Measurements from ENCODE around the gene DNAJB4. TPM values are rescaled to one million over a fixed set of nuclear protein-coding genes. Genes with fewer than 3 reads are reported as not detected.
A peak's percentile ranks its signal among the peaks of the same experiment; 100 is the strongest.

Gene DNAJB4
- total RNA-seq, 4 donors from 2014 or later, result 38.0 to 70.9 (median 59.1) TPM

- Histone ChIP-seq H3K4me1 (no peaks in the 10 kb centered on the region), H3K9me3 (no peaks in the 10 kb centered on the region), H3K27me3 (no peaks in the 10 kb centered on the region), H3K36me3 (no peaks in the 10 kb centered on the region), H3K4me3 (no peak overlapping the region), H3K27ac (no peak overlapping the region)
- no peak for DNase-seq
- intact Hi-C loops (cut with DNase I; ENCODE audit: low total_unique reads), result no loop called here
- TF ChIP-seq POLR2A (IDR thresholded peaks at IDR 0.05) (no peak), CTCF (IDR thresholded peaks at IDR 0.05) (no peak)
Observed at GRCh38 chr1:77961392-77961791, 43.3 kb upstream of the DNAJB4 start.

GRCh38 chr1:77966291-77966690, 38.4 kb upstream of the DNAJB4 start:
- no peaks in the 10 kb centered on the region for H3K9me3 ChIP-seq
- H3K27me3 ChIP-seq, result no peaks in the 10 kb centered on the region
- H3K27ac ChIP-seq, result no peak overlapping the region
- no peak overlapping the region for H3K4me3 ChIP-seq
- H3K4me1 ChIP-seq, result peaks cover 0 to 5% of the 10 kb centered on the region in 2 donors
- DNase-seq, result no peak
- TF ChIP-seq CTCF (IDR thresholded peaks at IDR 0.05), result no peak
- no peak for TF ChIP-seq POLR2A (IDR thresholded peaks at IDR 0.05)
- no peaks in the 10 kb centered on the region for H3K36me3 ChIP-seq
- intact Hi-C loops (cut with DNase I; ENCODE audit: low total_unique reads), result no loop called here

DNA sequence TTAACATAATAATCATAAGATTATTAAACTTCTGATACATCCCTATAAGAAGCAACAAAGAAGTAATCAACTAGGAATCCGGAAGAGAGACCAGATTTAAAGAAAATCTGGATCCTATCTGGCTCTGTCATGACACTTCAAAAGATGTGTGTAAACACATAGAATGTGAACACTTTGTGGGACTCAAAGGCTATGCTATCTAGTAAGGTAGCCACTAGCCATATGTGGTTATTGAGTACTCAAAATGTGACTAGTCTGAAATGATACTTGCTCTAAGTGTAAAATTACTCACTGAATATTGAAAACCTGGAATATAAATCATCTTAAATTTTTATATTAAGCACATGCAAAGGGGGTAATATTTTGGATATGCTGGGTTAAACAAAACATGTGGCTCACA, 34.5 kb upstream of the DNAJB4 start:
- peaks cover 0 to 5% of the 10 kb centered on the region in 2 donors for H3K4me1 ChIP-seq

DNA sequence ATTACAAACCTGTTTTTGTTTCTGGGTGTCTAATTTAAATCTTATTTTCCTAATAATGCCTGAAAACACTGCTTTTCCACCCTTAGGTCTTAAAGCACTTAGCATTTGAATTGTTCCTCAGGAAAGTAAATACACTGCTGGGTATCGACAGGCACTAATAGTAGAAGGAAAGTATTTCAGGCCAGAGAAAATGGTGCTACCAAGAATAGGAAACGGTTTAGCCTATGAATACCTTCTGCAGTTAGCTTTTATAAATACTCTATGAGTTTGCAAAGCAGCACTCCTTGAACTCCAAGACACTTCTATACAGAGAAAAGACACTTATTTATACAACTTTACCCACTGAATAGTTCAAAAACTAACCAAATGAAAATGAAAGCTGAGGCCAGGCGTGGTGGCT, 32.7 kb upstream of the DNAJB4 start:
- no peak for DNase-seq
- Histone ChIP-seq H3K27ac (no peak overlapping the region), H3K4me3 (no peak overlapping the region), H3K4me1 (peaks cover 0 to 6% of the 10 kb centered on the region in 2 donors), H3K9me3 (no peaks in the 10 kb centered on the region), H3K27me3 (no peaks in the 10 kb centered on the region), H3K36me3 (no peaks in the 10 kb centered on the region)
- no peak for TF ChIP-seq CTCF (IDR thresholded peaks at IDR 0.05)
- TF ChIP-seq POLR2A (IDR thresholded peaks at IDR 0.05), result no peak
- intact Hi-C loops (cut with DNase I; ENCODE audit: low total_unique reads), result loop anchor here (10.0 kb wide), 1 partner anchor 143 kb away; no protein-coding TSS in a partner anchor

More for the DNA sequence above, 34.5 kb upstream of the DNAJB4 start:
- Histone ChIP-seq H3K27me3 (no peaks in the 10 kb centered on the region), H3K36me3 (no peaks in the 10 kb centered on the region), H3K27ac (no peak overlapping the region), H3K4me3 (no peak overlapping the region), H3K9me3 (no peaks in the 10 kb centered on the region)
- DNase-seq, result no peak
- TF ChIP-seq POLR2A (IDR thresholded peaks at IDR 0.05) (no peak), CTCF (IDR thresholded peaks at IDR 0.05) (no peak)
- intact Hi-C loops (cut with DNase I; ENCODE audit: low total_unique reads), result loop anchor here (10.0 kb wide), 1 partner anchor 145 kb away; no protein-coding TSS in a partner anchor

GRCh38 chr1:77975386-77975785, 29.4 kb upstream of the DNAJB4 start:
- Histone ChIP-seq H3K4me1 (peaks cover 0 to 5% of the 10 kb centered on the region in 2 donors), H3K27me3 (no peaks in the 10 kb centered on the region), H3K9me3 (no peaks in the 10 kb centered on the region), H3K4me3 (peak overlapping the region in 1 of 2 donors; percentile 71), H3K36me3 (no peaks in the 10 kb centered on the region), H3K27ac (peak overlapping the region in 1 of 2 donors; percentile 37)
- intact Hi-C loops (cut with DNase I; ENCODE audit: low total_unique reads), result loop anchor here (10.0 kb wide), 1 partner anchor 139 kb away; no protein-coding TSS in a partner anchor
- TF ChIP-seq POLR2A (IDR thresholded peaks at IDR 0.05), result no peak
- TF ChIP-seq CTCF (IDR thresholded peaks at IDR 0.05), result no peak
- no peak for DNase-seq
